Hematopoietic multipotent progenitor cell treated with erythropoietin and hydrocortisone succinate and interleukin-3 and kit ligand, for 15 days (in vitro differentiated cells): ENCODE results near the gene NUP160.
"Not testable (repeated sequence)": the region's sequence is repeated elsewhere in the genome, so short reads cannot be mapped to it uniquely, and the experiment has no call there.

Source experiments
- DNase-seq: peaks from one replicate; pipeline ENCODE4 v3.0.0-alpha.2; 2015; ENCODE audit warnings: low spot score

NUP160 gene

DNA sequence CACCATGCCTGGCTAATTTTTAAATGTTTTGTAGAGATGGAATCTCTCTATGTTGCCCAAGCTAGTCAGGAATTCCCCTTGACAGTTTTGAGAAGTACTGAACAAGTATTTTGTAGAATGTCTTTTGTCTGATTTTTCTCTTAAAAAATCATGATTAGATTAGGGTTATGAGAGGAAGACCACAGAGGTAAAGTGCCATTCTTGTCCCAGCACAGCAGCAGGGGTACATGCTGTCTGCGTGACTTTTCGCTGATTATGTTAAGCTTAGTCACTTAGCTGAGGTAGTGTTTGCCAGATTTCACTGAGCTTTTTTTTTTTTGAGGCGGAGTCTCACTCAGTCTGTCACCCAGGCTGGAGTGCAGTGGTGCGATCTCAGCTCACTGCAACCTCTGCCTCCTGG is 13.6 kb upstream of the NUP160 start:
- DNase-seq = peak; percentile 37

GRCh38 chr11:47860536-47860935 is 12.4 kb upstream of the NUP160 start:
- DNase-seq = no peak

- DNase-seq = no peak
Measured at GRCh38 chr11:47857892-47858543, 9.9 kb upstream of the NUP160 start.

GRCh38 chr11:47857485-47857884 is 9.3 kb upstream of the NUP160 start:
- no peak for DNase-seq

- DNase-seq = peak; percentile 41
Measured at GRCh38 chr11:47856186-47856585, 8.0 kb upstream of the NUP160 start.

DNA sequence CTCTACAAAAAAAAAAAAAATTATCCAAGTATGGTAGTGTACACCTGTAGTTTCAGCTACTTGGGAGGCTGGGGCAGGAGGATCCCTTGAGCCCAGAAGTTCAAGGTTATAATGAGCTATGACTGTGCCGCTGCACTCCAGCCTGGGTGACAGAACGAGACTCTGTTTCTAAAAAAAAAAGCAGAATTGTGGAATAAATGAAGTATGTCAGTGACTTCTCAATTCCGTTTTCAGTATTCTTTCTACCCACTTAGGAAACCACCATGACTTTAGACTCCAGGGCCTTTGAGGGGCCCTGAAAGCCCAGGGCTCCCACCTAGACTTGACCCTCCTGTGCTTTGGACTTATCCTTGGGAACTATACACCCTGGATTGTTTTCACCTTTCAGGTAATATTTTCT is 6.5 kb upstream of the NUP160 start:
- DNase-seq = no peak

- no peak for DNase-seq
Measured at GRCh38 chr11:47852053-47852452, 3.9 kb upstream of the NUP160 start.

DNA sequence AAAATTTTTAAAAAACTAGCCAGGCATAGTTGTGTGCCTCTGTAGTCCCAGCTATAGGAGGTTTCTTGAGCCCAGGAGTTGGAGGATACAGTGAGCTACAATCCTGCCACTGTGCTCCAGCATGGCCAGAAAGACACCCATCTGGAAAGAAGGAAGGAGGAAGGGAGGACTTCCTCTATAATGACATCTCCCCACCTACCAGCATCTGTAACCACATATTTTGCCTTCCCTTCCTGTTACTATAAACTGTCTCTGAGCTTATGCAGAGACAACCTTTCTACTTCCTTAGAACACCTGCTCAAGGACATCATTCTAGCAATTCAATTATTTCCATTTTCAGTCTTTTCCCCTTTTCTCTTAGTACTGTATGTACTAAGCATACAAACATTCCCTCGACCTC is 2.2 kb upstream of the NUP160 start:
- DNase-seq = no peak

- no peak for DNase-seq
Measured at GRCh38 chr11:47848700-47849155, 578 bp upstream of the NUP160 start.

GRCh38 chr11:47847537-47847891 is 636 bp downstream of the NUP160 start:
- no peak for DNase-seq

GRCh38 chr11:47846998-47847397 is 1.2 kb downstream of the NUP160 start:
- DNase-seq = no peak

- no peak for DNase-seq
Measured at GRCh38 chr11:47843361-47844055, 4.6 kb downstream of the NUP160 start.

DNA sequence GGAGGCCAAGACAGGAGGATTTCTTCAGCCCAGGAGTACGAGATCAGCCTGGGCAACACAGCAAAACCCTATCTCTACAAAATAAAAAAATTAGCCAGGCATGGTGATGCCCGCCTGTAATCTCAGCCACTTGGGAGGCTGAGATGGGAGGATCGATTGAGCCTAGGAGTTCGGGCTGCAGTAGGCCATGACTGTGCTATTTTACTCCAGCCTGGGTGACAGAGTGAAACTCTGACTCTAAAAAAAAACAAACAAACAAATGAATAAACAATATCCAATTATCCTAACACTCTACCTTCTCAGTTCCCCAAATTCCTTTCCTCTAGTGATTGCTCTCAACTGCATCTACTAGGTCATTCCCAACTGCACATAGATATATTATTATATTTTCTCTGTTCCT is 5.4 kb downstream of the NUP160 start:
- DNase-seq = no peak

DNA sequence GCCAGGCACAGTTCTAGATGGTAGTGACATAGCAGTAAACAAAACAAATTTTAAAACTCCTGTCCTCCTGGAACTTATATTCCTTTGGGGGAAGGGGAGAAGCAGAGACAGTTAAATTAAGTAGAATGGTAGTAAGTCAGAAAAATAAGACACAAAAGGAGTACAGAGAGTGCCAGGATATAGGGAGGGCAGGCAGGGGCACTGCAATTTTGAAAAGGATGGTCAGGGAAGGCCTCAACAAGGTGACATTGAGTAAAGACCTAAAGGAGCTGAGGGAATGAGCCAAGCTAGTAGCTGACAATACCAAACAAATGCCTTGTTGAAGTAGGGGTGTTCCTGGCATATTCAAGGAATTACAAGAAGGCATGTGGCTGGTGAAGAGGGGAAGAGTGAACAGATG is 10.2 kb downstream of the NUP160 start:
- DNase-seq = no peak

DNA sequence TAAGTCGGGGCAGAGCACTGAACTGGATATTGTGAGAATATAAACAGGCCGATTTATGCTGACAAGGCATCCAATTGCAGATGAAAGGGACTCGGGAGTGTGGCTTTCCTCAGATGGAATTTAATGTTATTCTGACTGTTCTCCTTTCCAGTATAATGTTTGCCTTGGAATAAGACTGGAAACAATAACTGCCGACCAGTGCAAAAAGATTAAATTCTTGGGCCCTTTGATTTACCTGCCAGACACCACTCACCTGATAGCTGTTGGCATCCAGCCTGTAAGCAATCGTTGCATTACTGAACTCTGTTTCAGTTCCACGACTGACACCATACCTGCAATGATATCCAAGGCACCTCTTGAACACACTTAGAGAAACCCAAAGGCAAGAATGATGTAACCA is 10.9 kb downstream of the NUP160 start:
- DNase-seq = no peak

GRCh38 chr11:47830013-47830412 is 18.1 kb downstream of the NUP160 start:
- DNase-seq = not testable (repeated sequence)

- no peak for DNase-seq
Measured at GRCh38 chr11:47828284-47828683, 19.9 kb downstream of the NUP160 start.

DNA sequence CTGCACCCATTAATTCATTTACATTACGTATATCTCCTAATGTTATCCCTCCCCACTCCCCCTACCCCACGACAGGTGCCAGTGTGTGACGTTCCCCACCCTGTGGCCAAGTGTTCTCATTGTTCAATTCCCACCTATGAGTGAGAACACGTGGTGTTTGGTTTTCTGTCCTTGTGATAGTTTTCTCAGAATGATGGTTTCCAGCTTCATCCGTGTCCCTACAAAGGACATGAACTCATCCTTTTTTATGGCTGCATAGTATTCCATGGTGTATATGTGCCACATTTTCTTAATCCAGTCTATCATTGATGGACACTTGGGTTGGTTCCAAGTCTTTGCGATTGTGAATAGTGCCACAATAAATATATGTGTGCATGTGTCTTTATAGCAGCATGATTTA is 25.5 kb downstream of the NUP160 start:
- DNase-seq = not testable (repeated sequence)

DNA sequence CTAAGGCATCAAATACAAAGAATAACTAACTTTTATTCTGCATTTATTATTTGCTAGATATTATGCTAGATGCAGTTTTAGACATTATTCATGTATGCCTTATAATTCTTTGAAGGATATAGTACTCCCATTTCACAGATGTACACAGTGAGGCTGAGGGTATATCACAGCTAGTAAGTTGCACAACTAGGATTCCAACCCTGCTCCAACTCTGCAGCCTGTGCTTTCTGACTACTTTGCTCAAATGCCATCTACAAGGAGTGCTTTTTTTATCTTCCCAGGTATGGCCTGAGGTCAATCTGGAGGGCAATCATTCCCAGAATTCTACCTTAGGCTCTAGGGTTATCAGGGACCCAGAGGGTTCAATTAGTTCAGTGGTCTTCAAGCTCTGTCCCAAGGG is 28.4 kb downstream of the NUP160 start:
- DNase-seq = no peak

DNA sequence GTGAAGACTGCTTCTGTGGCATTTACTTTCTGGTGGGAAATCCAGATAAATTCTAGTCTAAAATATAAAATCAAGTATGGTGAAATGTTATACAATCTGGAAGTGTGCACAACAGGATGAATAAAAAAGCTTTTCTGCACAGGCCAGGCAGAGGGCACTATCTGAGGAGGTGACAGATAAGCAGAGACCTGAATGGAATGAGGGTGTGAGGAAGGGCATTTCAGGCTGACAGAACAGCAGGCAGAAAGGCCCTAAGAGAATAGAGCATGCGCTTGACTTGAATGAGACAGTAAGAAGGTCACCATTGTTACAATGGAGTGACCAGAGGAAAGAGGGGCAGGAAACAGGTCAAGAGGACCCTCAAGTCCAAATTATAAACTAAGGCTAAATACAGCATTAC is 47.4 kb downstream of the NUP160 start:
- DNase-seq = no peak

GRCh38 chr11:47797633-47798032 is 50.5 kb downstream of the NUP160 start:
- no peak for DNase-seq

- DNase-seq = no peak
Measured at GRCh38 chr11:47791774-47792430, 56.2 kb downstream of the NUP160 start.

GRCh38 chr11:47790017-47790416 is 58.1 kb downstream of the NUP160 start:
- not testable (repeated sequence) for DNase-seq
